Right lobe of liver (tissue), 6 donors: ENCODE measurements around the gene CSF1. TPM values are rescaled to one million over a fixed set of nuclear protein-coding genes. Genes with fewer than 3 reads are reported as not detected.

Experiments
- ATAC-seq, 4 donors: fragments of 200-7000 bp; cut with Tn5 transposase; one replicate each; pipeline ENCODE4 v1.9.1; 2020; ENCODE audit warnings: mild to moderate bottlenecking in 4 of 4, moderate library complexity in 4 of 4
- DNase-seq, 3 donors: peaks; one replicate each; pipeline ENCODE4 v3.0.0-alpha.2; 2020
- H3K27ac ChIP-seq, 3 donors: fragments of 200-600 bp; one replicate each; pipeline ENCODE4 v1.8.0; 2022
- H3K27me3 ChIP-seq, 2 donors: fragments of 200-600 bp; one replicate each; pipeline ENCODE4 v1.8.0; 2022
- H3K36me3 ChIP-seq, 4 donors: fragments of 200-600 bp; sonication (generic) in 1 of 4; one replicate each; pipeline versions ENCODE4 v1.5.1 to v1.8.0; 2017 to 2022; ENCODE audit warnings: control low read depth in 1 of 4
- H3K4me1 ChIP-seq, 4 donors: fragments of 200-600 bp; sonication (generic) in 1 of 4; one replicate each; pipeline versions ENCODE4 v1.5.1 to v1.8.0; 2017 to 2022; ENCODE audit warnings: control low read depth in 1 of 4
- H3K4me3 ChIP-seq, 3 donors: fragments of 200-600 bp; one replicate each; pipeline ENCODE4 v1.8.0; 2022
- H3K9me3 ChIP-seq, 4 donors: fragments of 200-600 bp; sonication (generic) in 1 of 4; one replicate each; pipeline versions ENCODE4 v1.5.1 to v1.8.0; 2017 to 2022; ENCODE audit warnings: control low read depth in 1 of 4
- CTCF ChIP-seq, 4 donors: fragments of 200-600 bp in 3 of 4; fragments of 450-650 bp in 1 of 4; IDR thresholded peaks; one replicate each; pipeline versions ENCODE4 v1.5.1 to v1.8.0; 2016 to 2022; ENCODE audit warnings: antibody characterized with exemption in 4 of 4, mild to moderate bottlenecking in 2 of 4
- POLR2A ChIP-seq: fragments of 450-650 bp; IDR thresholded peaks from one replicate; pipeline ENCODE4 v1.6.1; 2017; ENCODE audit warnings: antibody characterized with exemption, mild to moderate bottlenecking
- WGBS: methylation state at CpG from one replicate; pipeline ENCODE4 v1.1.6; 2018; ENCODE audit warnings: low coverage, low lambda C conversion rate; ENCODE audit not compliant: insufficient coverage; ENCODE audit errors: missing lambda C conversion rate; 5-methylcytosine and 5-hydroxymethylcytosine counted together
- intact Hi-C, 2 donors: fragments of 100-400 bp; cut with DNase I; formaldehyde crosslinking; loops; one replicate each; pipeline versions ENCODE4 v1.11.2 to v1.14.1; 2022
- total RNA-seq, 6 experiments: library from RNA; depleted of rRNA in 2 of 6; stranded (reverse); fragments of >200 nt in 2 of 6; fragmentation: NEBNext Ultra II Directional in 3 of 6; extraction: Animal tissue kit (Norgen Biotek cat#: 25700) in 3 of 6; gene quantifications; one replicate each; pipeline versions ENCODE4 v1.1.0 to v1.2.4, GENCODE V29; 2016 to 2023
- donor health status: DM: no; HTN: yes; CAD: no.
- donor health status: DM: no; HTN: no; CAD: no.
- donor health status: DM: no; HTN: no; CAD: no.
- donor health status: DM: no; HTN: yes; CAD: no.
- donor health status: DM: no; HTN: yes; CAD: no.

Gene CSF1
- total RNA-seq, 6 experiments from 2014 or later: 4.8 to 44.1 (median 22.0) TPM

GRCh38 chr1:109978761-109979488 is 68.3 kb downstream of the CSF1 start:
- Histone ChIP-seq H3K36me3 (no peaks in the 10 kb centered on the region), H3K4me3 (no peak overlapping the region), H3K27me3 (no peaks in the 10 kb centered on the region), H3K9me3 (no peaks in the 10 kb centered on the region), H3K27ac (no peak overlapping the region), H3K4me1 (peaks cover 0 to 33% (median 11%) of the 10 kb centered on the region in 4 donors)
- 41% methylated on average over 6 of the region's 9 CpGs for WGBS
- intact Hi-C loops: loop anchor here in 1 of 2 donors (10.0 kb wide), 1 partner anchor 64 kb away; the partner anchor contains the start of gene CSF1
- TF ChIP-seq CTCF (IDR thresholded peaks at IDR 0.05) (no peak), POLR2A (no peak)
- no peak for DNase-seq
- peak; percentile 14 to 58 (median 36) for ATAC-seq

GRCh38 chr1:109979489-109980091 is 68.9 kb downstream of the CSF1 start:
- DNase-seq (no peak), ATAC-seq (peak in 2 of 4 donors; percentile 5 to 19)
- WGBS: 65% methylated on average over 5 of the region's 5 CpGs
- intact Hi-C loops: loop anchor here (5.0 to 10.0 kb wide), 2 partner anchors 65 to 202 kb away; partner anchors contain the start of gene CSF1 (in 1 of the 2)
- H3K27ac ChIP-seq: no peak overlapping the region
- no peaks in the 10 kb centered on the region for H3K27me3 ChIP-seq
- H3K4me3 ChIP-seq: no peak overlapping the region
- TF ChIP-seq CTCF (IDR thresholded peaks at IDR 0.05) (no peak), POLR2A (no peak)
- peaks cover 0 to 38% (median 13%) of the 10 kb centered on the region in 4 donors for H3K4me1 ChIP-seq
- H3K36me3 ChIP-seq: no peaks in the 10 kb centered on the region
- no peaks in the 10 kb centered on the region for H3K9me3 ChIP-seq

Other genes with a start within 250 kb of the CSF1 start
- gene GSTM2, start 242.8 kb upstream of the CSF1 start, total RNA-seq: 10 to 100 TPM in 4 of 6 experiments, 1 to 10 TPM in 2; 4.4 to 16.0 (median 12.7) TPM
- 100 to 1,000 TPM in 1 of 6 experiments, 10 to 100 TPM in 2, not detected in 3; 32.1 to 248 (median 43.0) TPM for gene GSTM1, start 223.0 kb upstream of the CSF1 start, total RNA-seq
- under 1 TPM in 5 of 6 experiments, not detected in 1; 0.19 to 0.54 (median 0.31) TPM for gene GSTM5, start 198.6 kb upstream of the CSF1 start, total RNA-seq
- gene GSTM3, start 169.8 kb upstream of the CSF1 start, total RNA-seq: 10 to 100 TPM in 3 of 6 experiments, 1 to 10 TPM in 3; 1.2 to 19.2 (median 10.6) TPM
- gene EPS8L3, start 146.9 kb upstream of the CSF1 start, total RNA-seq: 1 to 10 TPM in 3 of 6 experiments, not detected in 3; 3.2 to 4.7 (median 3.3) TPM
- 10 to 100 TPM; 51.4 to 77.5 (median 56.0) TPM for gene AHCYL1, start 73.9 kb downstream of the CSF1 start, total RNA-seq
- 10 to 100 TPM in 5 of 6 experiments, 1 to 10 TPM in 1; 9.9 to 15.5 (median 12.4) TPM for gene STRIP1, start 123.8 kb downstream of the CSF1 start, total RNA-seq
- gene ALX3, start 159.8 kb downstream of the CSF1 start, total RNA-seq: not detected
- gene UBL4B, start 201.6 kb downstream of the CSF1 start, total RNA-seq: not detected
- not detected for gene SLC6A17, start 239.6 kb downstream of the CSF1 start, total RNA-seq